HAP-1 (cell line): ENCODE measurements around the gene PSMB3.

ENCODE experiments used
- DNase-seq, 2 experiments: peaks; one replicate each; pipeline ENCODE4 v3.0.0-alpha.2; 2016 to 2020; ENCODE audit warnings: low spot score in 2 of 2
- H3K27me3 ChIP-seq: fragments of 250-450 bp; sonication (Bioruptor Pico); 2 replicates; pipeline ENCODE4 v1.5.1; 2020; ENCODE audit warnings: low read depth, mild to moderate bottlenecking, moderate library complexity
- H3K36me3 ChIP-seq: fragments of 250-450 bp; sonication (Bioruptor Pico); replicated peaks from 2 replicates; pipeline ENCODE4 v1.5.1; 2020; ENCODE audit warnings: mild to moderate bottlenecking
- H3K4me1 ChIP-seq: fragments of 250-450 bp; sonication (Bioruptor Pico); 2 replicates; pipeline ENCODE4 v1.5.1; 2020; ENCODE audit warnings: mild to moderate bottlenecking
- H3K4me3 ChIP-seq: fragments of 250-450 bp; sonication (Bioruptor Pico); 2 replicates; pipeline ENCODE4 v1.5.1; 2020; ENCODE audit warnings: mild to moderate bottlenecking, moderate library complexity
- H3K9me3 ChIP-seq: fragments of 250-450 bp; sonication (Bioruptor Pico); 2 replicates; pipeline ENCODE4 v1.5.1; 2020; ENCODE audit warnings: mild to moderate bottlenecking, moderate library complexity
- in situ Hi-C: fragments of 300-500 bp; cut with MboI; formaldehyde crosslinking; loops from 3 replicates; pipeline ENCODE4 v1.14.3; 2020; ENCODE audit warnings: low sequenced_read_pairs, inconsistent platforms, mixed read lengths

Gene PSMB3

DNA sequence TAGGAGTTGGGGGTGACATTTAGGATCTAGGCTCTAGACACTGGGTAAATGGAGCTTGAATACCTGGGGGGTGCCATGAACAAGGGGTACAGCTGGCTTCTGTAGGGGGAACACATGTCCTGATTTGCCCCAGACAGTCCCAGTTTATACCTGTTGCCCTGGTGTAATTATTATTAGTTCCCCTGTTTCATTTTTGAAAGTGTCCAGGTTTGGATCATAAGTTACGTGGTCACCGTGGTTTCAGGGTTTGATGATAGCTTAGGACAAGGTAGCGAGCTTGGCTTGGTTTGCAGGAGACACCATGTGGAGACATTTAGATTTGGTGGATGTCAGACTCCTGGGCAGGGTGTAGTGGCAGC is 42.0 kb upstream of the PSMB3 start:
- no peaks in the 10 kb centered on the region; the same call in 1 of the 2 replicates for H3K4me1 ChIP-seq
- H3K36me3 ChIP-seq = peaks cover 48% of the 10 kb centered on the region
- in situ Hi-C loops = no loop called here
- no peak overlapping the region for H3K4me3 ChIP-seq
- no peak for DNase-seq
- no peaks in the 10 kb centered on the region for H3K9me3 ChIP-seq
- H3K27me3 ChIP-seq = no peaks in the 10 kb centered on the region

GRCh38 chr17:38710985-38711384 is 41.6 kb upstream of the PSMB3 start:
- in situ Hi-C loops = no loop called here
- H3K4me1 ChIP-seq = no peaks in the 10 kb centered on the region; the same call in 1 of the 2 replicates
- DNase-seq = no peak
- no peaks in the 10 kb centered on the region for H3K27me3 ChIP-seq
- no peak overlapping the region for H3K4me3 ChIP-seq
- H3K36me3 ChIP-seq = peaks cover 52% of the 10 kb centered on the region
- no peaks in the 10 kb centered on the region for H3K9me3 ChIP-seq

DNA sequence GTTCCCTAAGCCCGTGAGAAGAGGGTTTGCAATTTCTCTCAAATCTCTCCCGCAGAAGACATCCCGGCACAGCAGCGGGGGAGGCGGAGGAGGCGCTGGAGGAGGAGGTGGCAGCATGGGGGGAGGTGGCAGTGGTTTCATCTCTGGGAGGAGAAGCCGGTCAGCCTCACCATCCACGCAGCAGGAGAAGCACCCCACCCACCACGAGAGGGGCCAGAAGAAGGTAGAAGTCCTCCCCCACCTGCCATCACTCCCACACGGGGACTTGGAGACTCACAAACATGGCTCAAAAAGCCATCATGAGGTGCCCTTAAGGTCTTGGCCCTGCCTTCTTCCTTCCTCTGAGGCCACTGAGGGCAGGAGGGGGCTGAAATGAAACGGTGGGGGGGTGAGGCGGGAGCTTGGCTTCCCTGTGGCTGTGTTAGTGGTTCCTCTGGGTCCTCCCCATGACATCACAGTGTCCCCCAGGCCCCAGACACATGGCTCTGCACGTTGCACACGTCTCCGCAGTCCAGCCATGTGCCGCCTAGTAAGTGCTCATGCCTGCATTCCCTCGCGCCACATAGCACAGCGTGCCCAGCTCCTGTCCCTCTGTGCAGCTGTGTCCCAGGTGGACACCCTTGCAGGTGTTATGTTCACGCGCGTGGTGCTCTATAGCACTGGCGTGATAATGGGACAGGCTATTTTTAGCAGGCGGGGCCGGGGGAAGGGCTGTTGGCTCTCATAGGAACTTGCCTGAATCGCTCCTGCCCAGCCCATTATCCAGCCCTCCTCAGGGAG is 40.6 kb upstream of the PSMB3 start:
- in situ Hi-C loops = no loop called here
- Histone ChIP-seq H3K4me1 (no peaks in the 10 kb centered on the region), H3K36me3 (peaks cover 58% of the 10 kb centered on the region), H3K4me3 (no peak overlapping the region), H3K9me3 (no peaks in the 10 kb centered on the region), H3K27me3 (no peaks in the 10 kb centered on the region)
- no peak for DNase-seq

- in situ Hi-C loops = no loop called here
- H3K27me3 ChIP-seq = no peaks in the 10 kb centered on the region
- H3K36me3 ChIP-seq = peaks cover 64% of the 10 kb centered on the region
- no peaks in the 10 kb centered on the region for H3K4me1 ChIP-seq
- H3K4me3 ChIP-seq = no peak overlapping the region
- H3K9me3 ChIP-seq = no peaks in the 10 kb centered on the region
- DNase-seq = no peak
These were observed 39.9 kb upstream of the PSMB3 start for GRCh38 chr17:38712593-38712992.

DNA sequence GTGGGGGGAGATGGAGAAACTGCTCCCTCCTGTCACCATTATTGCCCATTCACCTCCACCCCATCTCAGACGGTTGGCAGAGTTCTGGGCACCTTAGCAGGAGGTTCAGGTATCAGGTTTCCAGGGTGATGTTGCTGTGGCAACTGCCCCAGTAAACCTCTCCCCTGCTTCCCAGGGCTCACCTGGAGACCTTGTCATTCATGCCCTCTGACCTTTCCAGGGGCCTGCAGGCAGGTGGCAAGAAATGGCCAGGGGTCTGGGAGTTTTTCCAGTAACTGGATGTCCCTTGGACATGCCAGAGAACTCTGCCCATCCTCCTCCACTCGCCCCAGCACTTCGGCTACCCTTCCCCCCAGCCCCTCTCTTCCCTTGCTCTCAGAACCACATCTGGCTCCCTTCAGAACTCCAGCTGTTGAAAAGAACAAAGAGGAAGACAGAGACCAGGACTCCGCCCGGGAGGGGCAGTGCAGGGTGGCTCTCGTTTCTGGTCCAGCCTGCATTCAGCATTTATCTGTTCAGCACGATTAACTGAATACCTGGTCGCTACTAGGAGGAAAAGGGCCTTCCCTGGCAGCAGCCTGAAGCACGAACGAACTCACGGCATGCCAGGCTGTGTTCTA is 39.0 kb upstream of the PSMB3 start:
- no peaks in the 10 kb centered on the region for H3K4me1 ChIP-seq
- no peaks in the 10 kb centered on the region for H3K27me3 ChIP-seq
- H3K36me3 ChIP-seq = peaks cover 71% of the 10 kb centered on the region
- in situ Hi-C loops = no loop called here
- no peak overlapping the region for H3K4me3 ChIP-seq
- DNase-seq = no peak
- no peaks in the 10 kb centered on the region for H3K9me3 ChIP-seq

GRCh38 chr17:38715216-38715943 is 37.2 kb upstream of the PSMB3 start:
- DNase-seq = no peak
- in situ Hi-C loops = no loop called here
- no peaks in the 10 kb centered on the region for H3K27me3 ChIP-seq
- H3K36me3 ChIP-seq = peaks cover 67% of the 10 kb centered on the region
- no peaks in the 10 kb centered on the region for H3K9me3 ChIP-seq
- H3K4me3 ChIP-seq = no peak overlapping the region
- no peaks in the 10 kb centered on the region for H3K4me1 ChIP-seq

DNA sequence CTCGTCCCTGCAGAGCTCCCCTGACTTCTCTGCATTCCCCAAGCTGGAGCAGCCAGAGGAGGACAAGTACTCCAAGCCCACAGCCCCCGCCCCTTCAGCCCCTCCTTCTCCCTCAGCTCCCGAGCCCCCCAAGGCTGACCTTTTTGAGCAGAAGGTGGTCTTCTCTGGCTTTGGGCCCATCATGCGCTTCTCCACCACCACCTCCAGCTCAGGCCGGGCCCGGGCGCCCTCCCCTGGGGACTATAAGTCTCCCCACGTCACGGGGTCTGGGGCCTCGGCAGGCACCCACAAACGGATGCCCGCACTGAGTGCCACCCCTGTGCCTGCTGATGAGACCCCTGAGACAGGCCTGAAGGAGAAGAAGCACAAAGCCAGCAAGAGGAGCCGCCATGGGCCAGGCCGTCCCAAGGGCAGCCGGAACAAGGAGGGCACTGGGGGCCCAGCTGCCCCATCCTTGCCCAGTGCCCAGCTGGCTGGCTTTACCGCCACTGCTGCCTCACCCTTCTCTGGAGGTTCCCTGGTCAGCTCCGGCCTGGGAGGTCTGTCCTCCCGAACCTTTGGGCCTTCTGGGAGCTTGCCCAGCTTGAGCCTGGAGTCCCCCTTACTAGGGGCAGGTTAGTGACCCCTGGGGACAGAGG is 36.1 kb upstream of the PSMB3 start:
- in situ Hi-C loops = no loop called here
- Histone ChIP-seq H3K4me1 (peaks cover 6% of the 10 kb centered on the region; the same call in 1 of the 2 replicates), H3K36me3 (peaks cover 72% of the 10 kb centered on the region)

DNA sequence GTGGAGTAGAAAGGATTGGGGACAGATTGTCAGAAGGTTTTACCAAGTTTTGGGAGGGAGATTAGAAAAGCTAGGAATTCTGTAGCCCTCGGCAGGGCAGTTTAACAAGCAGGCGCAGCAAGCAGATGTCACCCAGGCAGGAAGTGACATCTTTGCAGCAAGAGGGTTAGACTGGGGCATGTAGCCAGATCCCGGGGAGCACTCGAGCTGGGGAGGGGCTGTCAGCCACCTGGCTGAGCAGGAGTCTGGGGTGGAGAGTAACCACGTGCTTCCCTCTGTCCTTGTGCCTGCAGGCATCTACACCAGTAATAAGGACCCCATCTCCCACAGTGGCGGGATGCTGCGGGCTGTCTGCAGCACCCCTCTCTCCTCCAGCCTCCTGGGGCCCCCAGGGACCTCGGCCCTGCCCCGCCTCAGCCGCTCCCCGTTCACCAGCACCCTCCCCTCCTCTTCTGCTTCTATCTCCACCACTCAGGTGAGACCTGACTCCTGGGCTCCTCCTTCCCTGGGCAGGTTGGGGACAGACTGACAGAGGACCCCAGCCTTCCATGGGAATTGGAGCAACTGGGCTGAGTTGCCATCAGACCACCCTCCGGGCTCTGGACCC is 35.3 kb upstream of the PSMB3 start:
- H3K4me1 ChIP-seq = peaks cover 6% of the 10 kb centered on the region; the same call in 1 of the 2 replicates
- in situ Hi-C loops = no loop called here
- DNase-seq = no peak
- H3K4me3 ChIP-seq = no peak overlapping the region
- H3K9me3 ChIP-seq = no peaks in the 10 kb centered on the region
- H3K36me3 ChIP-seq = peaks cover 71% of the 10 kb centered on the region
- no peaks in the 10 kb centered on the region for H3K27me3 ChIP-seq

More for the DNA sequence above, 36.1 kb upstream of the PSMB3 start:
- H3K9me3 ChIP-seq = no peaks in the 10 kb centered on the region
- no peak for DNase-seq
- H3K4me3 ChIP-seq = no peak overlapping the region
- H3K27me3 ChIP-seq = no peaks in the 10 kb centered on the region

GRCh38 chr17:38719289-38719942 is 33.1 kb upstream of the PSMB3 start:
- peaks cover 6% of the 10 kb centered on the region; the same call in 1 of the 2 replicates for H3K4me1 ChIP-seq
- H3K4me3 ChIP-seq = no peak overlapping the region
- no peak for DNase-seq
- H3K9me3 ChIP-seq = no peaks in the 10 kb centered on the region
- H3K27me3 ChIP-seq = no peaks in the 10 kb centered on the region
- in situ Hi-C loops = no loop called here
- H3K36me3 ChIP-seq = peaks cover 56% of the 10 kb centered on the region

DNA sequence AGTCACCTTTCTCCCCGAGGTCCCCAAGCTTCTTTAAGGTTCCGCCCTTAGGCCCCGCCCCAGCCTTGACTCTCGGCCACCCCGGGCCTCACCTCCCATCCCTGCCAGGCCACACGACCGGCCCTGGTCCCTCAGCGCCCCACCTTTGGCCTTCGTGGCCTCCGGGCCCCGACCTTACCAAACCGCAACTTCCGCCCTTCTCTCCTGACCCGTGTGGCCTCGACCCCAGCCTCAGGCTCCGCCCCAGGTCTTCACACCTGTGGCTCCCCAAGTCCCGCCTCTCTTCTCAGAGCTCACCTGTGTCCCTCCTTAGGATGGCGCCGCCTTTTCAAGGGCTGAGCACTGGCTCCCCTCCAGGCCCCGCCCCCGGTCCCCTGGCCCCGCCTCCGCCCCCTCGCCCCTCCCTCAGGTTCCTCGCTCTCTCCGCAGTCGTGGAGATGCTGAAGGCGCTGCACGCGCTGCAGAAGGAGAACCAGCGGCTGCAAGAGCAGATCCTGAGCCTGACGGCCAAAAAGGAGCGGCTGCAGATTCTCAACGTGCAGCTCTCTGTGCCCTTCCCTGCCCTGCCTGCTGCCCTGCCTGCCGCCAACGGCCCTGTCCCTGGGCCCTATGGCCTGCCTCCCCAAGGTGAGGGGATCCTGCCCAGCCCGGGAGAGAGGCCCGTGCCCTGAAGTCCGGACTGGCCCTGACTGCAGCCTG is 32.4 kb upstream of the PSMB3 start:
- no peak for DNase-seq
- no peaks in the 10 kb centered on the region for H3K9me3 ChIP-seq
- in situ Hi-C loops = no loop called here
- H3K4me3 ChIP-seq = no peak overlapping the region
- peaks cover 60% of the 10 kb centered on the region for H3K36me3 ChIP-seq
- no peaks in the 10 kb centered on the region for H3K27me3 ChIP-seq
- peaks cover 6% of the 10 kb centered on the region; the same call in 1 of the 2 replicates for H3K4me1 ChIP-seq

DNA sequence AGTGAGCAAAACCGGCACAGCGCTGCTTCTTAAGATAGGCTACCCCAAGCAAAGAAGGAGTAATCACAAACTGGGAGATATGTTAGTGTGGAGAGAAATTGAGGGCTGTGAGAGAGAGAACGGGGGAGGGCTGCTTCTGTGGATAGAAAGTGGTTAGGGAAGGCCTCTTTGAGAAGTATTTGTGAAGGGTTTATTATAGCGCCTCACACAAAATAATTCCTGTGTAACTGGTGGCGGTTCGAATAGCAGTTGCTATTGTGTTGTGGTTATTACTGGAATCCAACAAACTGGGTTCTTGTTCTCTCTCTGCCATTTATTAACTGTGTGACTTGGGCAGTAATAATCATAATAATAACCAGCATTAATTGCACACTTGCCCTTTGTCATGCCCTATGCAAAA is 31.6 kb upstream of the PSMB3 start:
- H3K9me3 ChIP-seq = no peaks in the 10 kb centered on the region
- no peak overlapping the region for H3K4me3 ChIP-seq
- no peaks in the 10 kb centered on the region for H3K27me3 ChIP-seq
- peaks cover 6% of the 10 kb centered on the region; the same call in 1 of the 2 replicates for H3K4me1 ChIP-seq
- in situ Hi-C loops = no loop called here
- no peak for DNase-seq
- peaks cover 60% of the 10 kb centered on the region for H3K36me3 ChIP-seq

DNA sequence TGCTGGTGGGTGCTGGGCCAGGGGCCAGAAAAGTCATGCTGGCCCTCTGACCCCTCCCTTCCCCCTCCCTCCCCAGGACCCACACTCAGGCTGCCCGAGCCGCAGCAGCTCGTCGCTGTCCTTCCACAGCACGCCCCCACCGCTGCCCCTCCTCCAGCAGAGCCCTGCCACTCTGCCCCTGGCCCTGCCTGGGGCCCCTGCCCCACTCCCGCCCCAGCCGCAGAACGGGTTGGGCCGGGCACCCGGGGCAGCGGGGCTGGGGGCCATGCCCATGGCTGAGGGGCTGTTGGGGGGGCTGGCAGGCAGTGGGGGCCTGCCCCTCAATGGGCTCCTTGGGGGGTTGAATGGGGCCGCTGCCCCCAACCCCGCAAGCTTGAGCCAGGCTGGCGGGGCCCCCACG is 30.7 kb upstream of the PSMB3 start:
- DNase-seq = no peak
- no peak overlapping the region for H3K4me3 ChIP-seq
- no peaks in the 10 kb centered on the region for H3K27me3 ChIP-seq
- H3K9me3 ChIP-seq = no peaks in the 10 kb centered on the region
- in situ Hi-C loops = no loop called here
- H3K36me3 ChIP-seq = peaks cover 55% of the 10 kb centered on the region
- peaks cover 6% of the 10 kb centered on the region; the same call in 1 of the 2 replicates for H3K4me1 ChIP-seq
